GM19397 (cell line): ENCODE results near the gene TLE6.
"Not testable (repeated sequence)": the region's sequence is repeated elsewhere in the genome, so short reads cannot be mapped to it uniquely, and the experiment has no call there.

ENCODE experiments used
- ATAC-seq: cut with Tn5 transposase; IDR thresholded peaks from one replicate; pipeline ENCODE4 v1.9.1; 2021; ENCODE audit warnings: mild to moderate bottlenecking, moderate library complexity; ENCODE audit not compliant: unreplicated experiment

Gene TLE6

GRCh38 chr19:3001235-3001800, 24.0 kb downstream of the TLE6 start:
- ATAC-seq: no peak

GRCh38 chr19:3003046-3003445, 25.7 kb downstream of the TLE6 start:
- no peak for ATAC-seq

GRCh38 chr19:3004522-3004921, 27.2 kb downstream of the TLE6 start:
- ATAC-seq: no peak

- no peak for ATAC-seq
These were observed 28.0 kb downstream of the TLE6 start for GRCh38 chr19:3005345-3005744.

- ATAC-seq: no peak
These were observed 28.9 kb downstream of the TLE6 start for GRCh38 chr19:3006075-3006767.

GRCh38 chr19:3007975-3008374, 30.6 kb downstream of the TLE6 start:
- ATAC-seq: no peak

GRCh38 chr19:3008994-3009393, 31.6 kb downstream of the TLE6 start:
- no peak for ATAC-seq

GRCh38 chr19:3010871-3011270, 33.5 kb downstream of the TLE6 start:
- no peak for ATAC-seq

GRCh38 chr19:3012059-3012458, 34.7 kb downstream of the TLE6 start:
- not testable (repeated sequence) for ATAC-seq

- ATAC-seq: no peak
These were observed 35.4 kb downstream of the TLE6 start for GRCh38 chr19:3012621-3013262.

GRCh38 chr19:3013263-3013725, 35.9 kb downstream of the TLE6 start:
- ATAC-seq: no peak

- no peak for ATAC-seq
These were observed 36.8 kb downstream of the TLE6 start for GRCh38 chr19:3014135-3014534.

- no peak for ATAC-seq
These were observed 38.0 kb downstream of the TLE6 start for GRCh38 chr19:3015126-3016057.

GRCh38 chr19:3017923-3018322, 40.6 kb downstream of the TLE6 start:
- no peak for ATAC-seq

GRCh38 chr19:3019211-3019854, 42.0 kb downstream of the TLE6 start:
- no peak for ATAC-seq

- ATAC-seq: no peak
These were observed 43.1 kb downstream of the TLE6 start for GRCh38 chr19:3020321-3020960.

- no peak for ATAC-seq
These were observed 47.1 kb downstream of the TLE6 start for GRCh38 chr19:3024509-3024869.

GRCh38 chr19:3024870-3025548, 47.6 kb downstream of the TLE6 start:
- no peak for ATAC-seq

- ATAC-seq: no peak
These were observed 48.2 kb downstream of the TLE6 start for GRCh38 chr19:3025549-3025886.

GRCh38 chr19:3026768-3027167, 49.4 kb downstream of the TLE6 start:
- ATAC-seq: no peak
